Measurements from ENCODE around the gene ZNF692.
A peak's percentile ranks its signal among the peaks of the same experiment; 100 is the strongest.

Gene ZNF692

DNA sequence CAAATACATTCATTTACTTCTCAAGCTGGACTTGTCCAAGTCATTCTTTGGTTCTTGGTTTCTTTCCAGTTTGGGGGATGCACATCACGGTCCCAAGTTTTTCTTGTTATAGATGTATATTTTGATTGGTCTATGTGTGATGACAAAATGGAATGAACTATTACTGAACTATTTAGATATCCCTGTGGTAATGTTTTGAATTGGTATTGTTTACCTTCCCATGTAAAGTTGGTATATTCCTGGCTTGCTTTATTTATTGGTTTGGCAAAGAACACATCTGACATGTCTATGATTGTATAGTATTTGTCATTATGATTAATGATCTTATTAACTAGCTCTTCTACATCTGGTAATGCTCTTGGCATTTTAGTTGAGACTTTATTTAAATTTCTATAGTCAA lies 22.4 kb upstream of the ZNF692 start:
- H3K27me3 ChIP-seq (ENCODE audit: insufficient read depth, low read length, poor library complexity), result no peaks in the 10 kb centered on the region
- H4K20me1 ChIP-seq (ENCODE audit: insufficient read depth, low read length), result no peaks in the 10 kb centered on the region
- DNase-seq, result no peak
- H3K9ac ChIP-seq (ENCODE audit: low read depth, low read length), result no peak overlapping the region
- no peak overlapping the region for H3K27ac ChIP-seq (ENCODE audit: low read length)
- no peaks in the 10 kb centered on the region for H3K79me2 ChIP-seq (ENCODE audit: insufficient read depth, low read length)
- TF ChIP-seq, protein P1, sequence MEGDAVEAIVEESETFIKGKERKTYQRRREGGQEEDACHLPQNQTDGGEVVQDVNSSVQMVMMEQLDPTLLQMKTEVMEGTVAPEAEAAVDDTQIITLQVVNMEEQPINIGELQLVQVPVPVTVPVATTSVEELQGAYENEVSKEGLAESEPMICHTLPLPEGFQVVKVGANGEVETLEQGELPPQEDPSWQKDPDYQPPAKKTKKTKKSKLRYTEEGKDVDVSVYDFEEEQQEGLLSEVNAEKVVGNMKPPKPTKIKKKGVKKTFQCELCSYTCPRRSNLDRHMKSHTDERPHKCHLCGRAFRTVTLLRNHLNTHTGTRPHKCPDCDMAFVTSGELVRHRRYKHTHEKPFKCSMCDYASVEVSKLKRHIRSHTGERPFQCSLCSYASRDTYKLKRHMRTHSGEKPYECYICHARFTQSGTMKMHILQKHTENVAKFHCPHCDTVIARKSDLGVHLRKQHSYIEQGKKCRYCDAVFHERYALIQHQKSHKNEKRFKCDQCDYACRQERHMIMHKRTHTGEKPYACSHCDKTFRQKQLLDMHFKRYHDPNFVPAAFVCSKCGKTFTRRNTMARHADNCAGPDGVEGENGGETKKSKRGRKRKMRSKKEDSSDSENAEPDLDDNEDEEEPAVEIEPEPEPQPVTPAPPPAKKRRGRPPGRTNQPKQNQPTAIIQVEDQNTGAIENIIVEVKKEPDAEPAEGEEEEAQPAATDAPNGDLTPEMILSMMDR (IDR thresholded peaks at IDR 0.05; ENCODE audit: borderline replicate concordance, extremely low read depth, low read length, poor library complexity, severe bottlenecking), result no peak
- TF ChIP-seq EZH2 (IDR thresholded peaks at IDR 0.05; ENCODE audit: borderline replicate concordance, low read depth, low read length, severe bottlenecking), result no peak
- H2AFZ ChIP-seq (ENCODE audit: low read depth, low read length), result no peak overlapping the region
- H3K36me3 ChIP-seq (ENCODE audit: insufficient read depth, low read length), result no peaks in the 10 kb centered on the region
- no peak overlapping the region for H3K4me3 ChIP-seq (ENCODE audit: low read depth in 1 of 2, low read length in 2 of 2)
- no peak overlapping the region for H3K4me2 ChIP-seq (ENCODE audit: insufficient read depth, low read length)
- no peaks in the 10 kb centered on the region for H3K9me3 ChIP-seq (ENCODE audit: insufficient read depth, low read length, severe bottlenecking)
- no peak for ATAC-seq (ENCODE audit: insufficient read depth, low read depth)
- H3K4me1 ChIP-seq (ENCODE audit: insufficient read depth, low read length), result no peaks in the 10 kb centered on the region

GRCh38 chr1:248873993-248874533 lies 15.2 kb upstream of the ZNF692 start:
- no peak for TF ChIP-seq EZH2 (IDR thresholded peaks at IDR 0.05; ENCODE audit: borderline replicate concordance, low read depth, low read length, severe bottlenecking)
- TF ChIP-seq, protein P1 (IDR thresholded peaks at IDR 0.05; ENCODE audit: borderline replicate concordance, extremely low read depth, low read length, poor library complexity, severe bottlenecking), result no peak
- H3K9ac ChIP-seq (ENCODE audit: low read depth, low read length), result peak overlapping the region; percentile 66
- peak overlapping the region; percentile 24 to 67; a peak in 3 of 4 replicates for H3K4me3 ChIP-seq (ENCODE audit: low read depth in 1 of 2, low read length in 2 of 2)

DNA sequence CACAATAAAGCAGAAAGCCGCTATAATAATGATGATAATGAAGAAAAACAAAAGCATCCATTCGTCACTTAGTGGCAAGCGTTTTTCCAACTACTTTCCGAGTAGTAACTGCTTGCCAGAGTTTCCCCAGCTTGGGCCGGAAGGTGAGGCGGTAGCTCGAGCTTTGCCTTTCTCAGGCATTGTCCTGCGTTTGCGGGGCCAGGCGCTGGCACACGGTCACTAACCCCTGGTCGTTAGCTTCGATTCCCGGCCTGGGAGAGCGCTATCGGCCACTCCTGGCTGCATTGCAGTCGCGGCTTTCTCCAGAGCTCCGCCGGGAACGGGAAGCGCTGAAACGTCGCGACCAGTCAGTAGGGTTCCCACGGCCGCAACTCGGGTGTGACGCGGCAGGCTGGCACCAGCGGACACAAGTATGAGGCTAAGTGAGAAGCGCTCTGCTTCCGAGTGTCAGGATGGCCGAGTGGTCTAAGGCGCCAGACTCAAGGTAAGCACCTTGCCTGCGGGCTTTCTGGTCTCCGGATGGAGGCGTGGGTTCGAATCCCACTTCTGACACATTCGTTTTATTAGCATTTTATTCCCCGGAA lies 14.6 kb upstream of the ZNF692 start:
- TF ChIP-seq EZH2 (IDR thresholded peaks at IDR 0.05; ENCODE audit: borderline replicate concordance, low read depth, low read length, severe bottlenecking), result no peak
- TF ChIP-seq, protein P1 (IDR thresholded peaks at IDR 0.05; ENCODE audit: borderline replicate concordance, extremely low read depth, low read length, poor library complexity, severe bottlenecking), result peak; percentile 5
- Histone ChIP-seq H3K4me3 (ENCODE audit: low read depth in 1 of 2, low read length in 2 of 2) (peak overlapping the region; percentile 24 to 67; a peak in 3 of 4 replicates), H3K79me2 (ENCODE audit: insufficient read depth, low read length) (no peaks in the 10 kb centered on the region), H3K9me3 (ENCODE audit: insufficient read depth, low read length, severe bottlenecking) (no peaks in the 10 kb centered on the region), H3K9ac (ENCODE audit: low read depth, low read length) (peak overlapping the region; percentile 66), H3K27me3 (ENCODE audit: insufficient read depth, low read length, poor library complexity) (no peaks in the 10 kb centered on the region), H3K36me3 (ENCODE audit: insufficient read depth, low read length) (no peaks in the 10 kb centered on the region), H2AFZ (ENCODE audit: low read depth, low read length) (peak overlapping the region; percentile 57), H3K4me2 (ENCODE audit: insufficient read depth, low read length) (peak overlapping the region; percentile 77), H4K20me1 (ENCODE audit: insufficient read depth, low read length) (no peaks in the 10 kb centered on the region), H3K4me1 (ENCODE audit: insufficient read depth, low read length) (peaks cover 18% of the 10 kb centered on the region), H3K27ac (ENCODE audit: low read length) (peak overlapping the region; percentile 89)
- ATAC-seq (ENCODE audit: insufficient read depth, low read depth) (peak; percentile 81), DNase-seq (peak; percentile 96)

More at GRCh38 chr1:248873993-248874533, 15.2 kb upstream of the ZNF692 start:
- H4K20me1 ChIP-seq (ENCODE audit: insufficient read depth, low read length), result no peaks in the 10 kb centered on the region
- ATAC-seq (ENCODE audit: insufficient read depth, low read depth) (peak; percentile 66), DNase-seq (peak; percentile 83)
- H2AFZ ChIP-seq (ENCODE audit: low read depth, low read length), result peak overlapping the region; percentile 57
- peaks cover 18% of the 10 kb centered on the region for H3K4me1 ChIP-seq (ENCODE audit: insufficient read depth, low read length)
- peak overlapping the region; percentile 89 for H3K27ac ChIP-seq (ENCODE audit: low read length)
- H3K27me3 ChIP-seq (ENCODE audit: insufficient read depth, low read length, poor library complexity), result no peaks in the 10 kb centered on the region
- peak overlapping the region; percentile 77 for H3K4me2 ChIP-seq (ENCODE audit: insufficient read depth, low read length)
- H3K36me3 ChIP-seq (ENCODE audit: insufficient read depth, low read length), result no peaks in the 10 kb centered on the region
- H3K79me2 ChIP-seq (ENCODE audit: insufficient read depth, low read length), result no peaks in the 10 kb centered on the region
- no peaks in the 10 kb centered on the region for H3K9me3 ChIP-seq (ENCODE audit: insufficient read depth, low read length, severe bottlenecking)
